Neuron (in vitro differentiated cells): ENCODE data around the gene TDG.

Experiments used
- H2AFZ ChIP-seq: one replicate; pipeline ENCODE4 v1.6.1; 2013; ENCODE audit warnings: low read depth, mild to moderate bottlenecking, inconsistent platforms, low read length, moderate library complexity
- H3K27me3 ChIP-seq: one replicate; pipeline ENCODE4 v1.6.1; 2013; ENCODE audit warnings: low read length; ENCODE audit not compliant: insufficient read depth
- H3K36me3 ChIP-seq: one replicate; pipeline ENCODE4 v1.6.1; 2013; ENCODE audit warnings: low read length; ENCODE audit not compliant: insufficient read depth
- H3K4me1 ChIP-seq: one replicate; pipeline ENCODE4 v1.6.1; 2013; ENCODE audit warnings: low read length; ENCODE audit not compliant: insufficient read depth
- H3K4me3 ChIP-seq: 2 replicates; pipeline ENCODE4 v1.5.1; 2013; ENCODE audit warnings: mild to moderate bottlenecking, low read length, moderate library complexity
- H3K9me3 ChIP-seq: one replicate; pipeline ENCODE4 v1.6.1; 2013; ENCODE audit warnings: low read length

Gene TDG

GRCh38 chr12:103973909-103974308 lies 8.2 kb downstream of the TDG start:
- no peaks in the 10 kb centered on the region for H3K4me1 ChIP-seq
- H3K9me3 ChIP-seq = no peaks in the 10 kb centered on the region
- H3K27me3 ChIP-seq = no peaks in the 10 kb centered on the region
- H3K4me3 ChIP-seq = no peak overlapping the region
- peaks cover 41% of the 10 kb centered on the region for H3K36me3 ChIP-seq
- no peak overlapping the region for H2AFZ ChIP-seq

- Histone ChIP-seq H3K4me1 (no peaks in the 10 kb centered on the region), H3K9me3 (no peaks in the 10 kb centered on the region), H2AFZ (no peak overlapping the region), H3K36me3 (peaks cover 42% of the 10 kb centered on the region), H3K4me3 (no peak overlapping the region), H3K27me3 (no peaks in the 10 kb centered on the region)
Observed at GRCh38 chr12:103975368-103975767, 9.7 kb downstream of the TDG start.

GRCh38 chr12:103978384-103978982 lies 12.8 kb downstream of the TDG start:
- Histone ChIP-seq H3K4me1 (no peaks in the 10 kb centered on the region), H3K4me3 (no peak overlapping the region), H2AFZ (no peak overlapping the region), H3K27me3 (no peaks in the 10 kb centered on the region), H3K9me3 (no peaks in the 10 kb centered on the region), H3K36me3 (peaks cover 66% of the 10 kb centered on the region)

- peaks cover 61% of the 10 kb centered on the region for H3K36me3 ChIP-seq
- H3K27me3 ChIP-seq = no peaks in the 10 kb centered on the region
Observed at GRCh38 chr12:103986829-103987228, 21.2 kb downstream of the TDG start.

GRCh38 chr12:103994235-103994634 lies 28.6 kb downstream of the TDG start:
- Histone ChIP-seq H3K9me3 (no peaks in the 10 kb centered on the region), H3K36me3 (peaks cover 5% of the 10 kb centered on the region), H3K27me3 (no peaks in the 10 kb centered on the region), H3K4me3 (no peak overlapping the region), H2AFZ (no peak overlapping the region), H3K4me1 (no peaks in the 10 kb centered on the region)

More at GRCh38 chr12:103986829-103987228, 21.2 kb downstream of the TDG start:
- Histone ChIP-seq H3K4me3 (no peak overlapping the region), H3K4me1 (no peaks in the 10 kb centered on the region), H2AFZ (no peak overlapping the region), H3K9me3 (no peaks in the 10 kb centered on the region)

GRCh38 chr12:103996595-103996994 lies 30.9 kb downstream of the TDG start:
- H3K4me1 ChIP-seq = no peaks in the 10 kb centered on the region
- no peaks in the 10 kb centered on the region for H3K27me3 ChIP-seq
- no peak overlapping the region for H2AFZ ChIP-seq
- no peaks in the 10 kb centered on the region for H3K9me3 ChIP-seq
- no peaks in the 10 kb centered on the region for H3K36me3 ChIP-seq
- H3K4me3 ChIP-seq = no peak overlapping the region

GRCh38 chr12:103997286-103997900 lies 31.7 kb downstream of the TDG start:
- no peaks in the 10 kb centered on the region for H3K9me3 ChIP-seq
- no peak overlapping the region for H3K4me3 ChIP-seq
- H3K4me1 ChIP-seq = no peaks in the 10 kb centered on the region
- no peak overlapping the region for H2AFZ ChIP-seq
- H3K27me3 ChIP-seq = no peaks in the 10 kb centered on the region
- no peaks in the 10 kb centered on the region for H3K36me3 ChIP-seq

GRCh38 chr12:103998976-103999375 lies 33.3 kb downstream of the TDG start:
- Histone ChIP-seq H2AFZ (no peak overlapping the region), H3K36me3 (no peaks in the 10 kb centered on the region), H3K27me3 (no peaks in the 10 kb centered on the region), H3K9me3 (no peaks in the 10 kb centered on the region), H3K4me1 (no peaks in the 10 kb centered on the region), H3K4me3 (no peak overlapping the region)

- no peaks in the 10 kb centered on the region for H3K27me3 ChIP-seq
- H3K4me3 ChIP-seq = no peak overlapping the region
- no peak overlapping the region for H2AFZ ChIP-seq
Observed at GRCh38 chr12:104000807-104001434, 35.2 kb downstream of the TDG start.

GRCh38 chr12:104002686-104003085 lies 37.0 kb downstream of the TDG start:
- Histone ChIP-seq H3K9me3 (no peaks in the 10 kb centered on the region), H3K27me3 (no peaks in the 10 kb centered on the region), H3K36me3 (no peaks in the 10 kb centered on the region), H2AFZ (no peak overlapping the region), H3K4me3 (no peak overlapping the region), H3K4me1 (no peaks in the 10 kb centered on the region)

More at GRCh38 chr12:104000807-104001434, 35.2 kb downstream of the TDG start:
- Histone ChIP-seq H3K9me3 (no peaks in the 10 kb centered on the region), H3K4me1 (no peaks in the 10 kb centered on the region), H3K36me3 (no peaks in the 10 kb centered on the region)

- Histone ChIP-seq H3K9me3 (no peaks in the 10 kb centered on the region), H3K4me3 (no peak overlapping the region), H3K4me1 (no peaks in the 10 kb centered on the region), H3K27me3 (no peaks in the 10 kb centered on the region), H2AFZ (no peak overlapping the region), H3K36me3 (no peaks in the 10 kb centered on the region)
Observed at GRCh38 chr12:104003596-104003995, 37.9 kb downstream of the TDG start.

GRCh38 chr12:104006929-104007328 lies 41.3 kb downstream of the TDG start:
- H3K27me3 ChIP-seq = no peaks in the 10 kb centered on the region
- H3K4me3 ChIP-seq = no peak overlapping the region
- no peaks in the 10 kb centered on the region for H3K4me1 ChIP-seq
- H3K9me3 ChIP-seq = no peaks in the 10 kb centered on the region
- H3K36me3 ChIP-seq = no peaks in the 10 kb centered on the region
- H2AFZ ChIP-seq = no peak overlapping the region

GRCh38 chr12:104010121-104010520 lies 44.4 kb downstream of the TDG start:
- Histone ChIP-seq H3K27me3 (no peaks in the 10 kb centered on the region), H3K4me1 (no peaks in the 10 kb centered on the region), H3K36me3 (no peaks in the 10 kb centered on the region), H3K4me3 (no peak overlapping the region), H3K9me3 (no peaks in the 10 kb centered on the region), H2AFZ (no peak overlapping the region)
